DND-41 (cell line): ENCODE data around the gene TMEM18.

Source experiments
- EZH2 ChIP-seq: IDR thresholded peaks from 3 replicates; pipeline ENCODE4 v1.6.1; 2012; ENCODE audit warnings: borderline replicate concordance, low read depth, mild to moderate bottlenecking, moderate library complexity, low read length, inconsistent platforms; ENCODE audit not compliant: severe bottlenecking
- TF ChIP-seq, protein P1 (sequence below): IDR thresholded peaks from 2 replicates; pipeline ENCODE4 v1.5.1; 2012; ENCODE audit warnings: borderline replicate concordance, low read length, moderate library complexity, mild to moderate bottlenecking; ENCODE audit not compliant: poor library complexity, severe bottlenecking; ENCODE audit errors: extremely low read depth

DNA sequence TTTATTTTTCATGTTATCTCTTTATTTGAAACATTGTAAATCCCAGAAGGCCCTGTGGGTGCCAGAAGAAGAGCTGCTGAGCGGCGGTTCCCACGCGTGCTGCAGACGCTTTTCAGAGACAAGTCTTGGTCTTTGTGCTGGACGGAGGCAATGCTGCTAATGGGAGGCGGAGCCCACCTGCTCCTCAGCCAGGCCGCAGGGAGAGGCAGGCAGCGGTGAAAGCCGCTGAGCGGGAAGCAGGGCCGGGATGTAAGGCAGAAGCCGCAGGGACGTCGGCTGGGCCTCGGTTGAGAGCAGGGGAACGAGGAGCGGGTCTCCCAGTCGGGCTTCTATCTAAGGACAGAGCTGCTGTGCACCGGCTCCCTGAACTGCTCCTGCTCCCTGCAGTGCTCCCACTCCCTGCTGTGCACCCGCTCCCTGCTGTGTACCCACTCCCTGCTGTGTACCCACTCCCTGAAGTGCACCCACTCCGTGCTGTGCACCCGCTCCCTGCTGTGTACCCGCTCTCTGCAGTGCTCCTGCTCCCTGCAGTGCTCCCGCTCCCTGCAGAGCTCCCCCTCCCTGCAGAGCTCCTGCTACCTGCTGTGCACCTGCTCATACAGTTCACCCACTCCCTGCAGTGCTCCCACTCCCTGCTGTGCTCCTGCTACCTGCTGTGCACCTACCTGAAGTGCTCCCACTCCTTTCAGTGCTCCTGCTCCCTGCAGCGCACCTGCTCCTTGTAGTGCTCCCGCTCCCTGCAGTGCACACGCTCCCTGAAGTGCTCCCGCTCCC is 16.4 kb downstream of the TMEM18 start:
- TF ChIP-seq, protein P1, sequence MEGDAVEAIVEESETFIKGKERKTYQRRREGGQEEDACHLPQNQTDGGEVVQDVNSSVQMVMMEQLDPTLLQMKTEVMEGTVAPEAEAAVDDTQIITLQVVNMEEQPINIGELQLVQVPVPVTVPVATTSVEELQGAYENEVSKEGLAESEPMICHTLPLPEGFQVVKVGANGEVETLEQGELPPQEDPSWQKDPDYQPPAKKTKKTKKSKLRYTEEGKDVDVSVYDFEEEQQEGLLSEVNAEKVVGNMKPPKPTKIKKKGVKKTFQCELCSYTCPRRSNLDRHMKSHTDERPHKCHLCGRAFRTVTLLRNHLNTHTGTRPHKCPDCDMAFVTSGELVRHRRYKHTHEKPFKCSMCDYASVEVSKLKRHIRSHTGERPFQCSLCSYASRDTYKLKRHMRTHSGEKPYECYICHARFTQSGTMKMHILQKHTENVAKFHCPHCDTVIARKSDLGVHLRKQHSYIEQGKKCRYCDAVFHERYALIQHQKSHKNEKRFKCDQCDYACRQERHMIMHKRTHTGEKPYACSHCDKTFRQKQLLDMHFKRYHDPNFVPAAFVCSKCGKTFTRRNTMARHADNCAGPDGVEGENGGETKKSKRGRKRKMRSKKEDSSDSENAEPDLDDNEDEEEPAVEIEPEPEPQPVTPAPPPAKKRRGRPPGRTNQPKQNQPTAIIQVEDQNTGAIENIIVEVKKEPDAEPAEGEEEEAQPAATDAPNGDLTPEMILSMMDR: no peak
- TF ChIP-seq EZH2: no peak
